GM23248 (cell line): Measurements from ENCODE around the gene RRP1.

ENCODE experiments used
- EZH2 ChIP-seq: fragments of 200-600 bp; sonication (generic); IDR thresholded peaks from 2 replicates; pipeline ENCODE4 v1.6.1; 2018; ENCODE audit warnings: antibody characterized with exemption, mild to moderate bottlenecking; ENCODE audit not compliant: insufficient read depth, poor library complexity, severe bottlenecking
- EZH2phosphoT487 ChIP-seq: fragments of 200-600 bp; sonication (generic); IDR thresholded peaks from 2 replicates; pipeline ENCODE4 v1.6.1; 2018; ENCODE audit warnings: antibody characterized with exemption, moderate library complexity, mild to moderate bottlenecking, low read depth; ENCODE audit not compliant: insufficient read depth

DNA sequence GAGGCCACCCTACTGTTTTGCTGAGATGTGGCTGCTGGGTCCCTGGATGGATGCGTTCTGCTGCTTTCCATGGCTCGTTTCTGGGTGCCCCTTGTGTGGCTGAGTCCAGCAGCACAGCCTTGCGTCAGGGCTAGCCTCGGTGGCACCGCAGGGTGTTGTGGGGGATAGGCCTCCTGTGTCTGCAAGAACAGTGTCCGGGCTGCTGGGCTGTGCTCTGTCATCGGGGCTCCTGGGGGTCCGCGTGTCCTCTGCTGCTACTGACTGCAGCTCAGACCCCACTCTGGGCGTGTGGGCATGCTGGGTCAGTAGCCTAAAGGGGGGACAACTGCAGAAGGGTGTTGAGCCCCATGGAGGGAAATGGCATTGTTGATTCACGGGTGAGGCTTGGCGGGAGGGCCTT lies 4.9 kb downstream of the RRP1 start:
- TF ChIP-seq EZH2 = no peak
- TF ChIP-seq EZH2phosphoT487 = no peak
